Stimulated activated CD8-positive, alpha-beta memory T cell treated with anti-CD3 and anti-CD28 coated beads, Interleukin-12 subunit alpha, Interleukin-12 subunit beta, amount 100 ng/mL, for 24 hours (primary cell): Measurements from ENCODE around the gene DSCAML1.

Experiments
- DNase-seq: peaks from one replicate; pipeline ENCODE4 v3.0.0-alpha.2; 2020; ENCODE audit errors: extremely low read depth

The DSCAML1 gene

GRCh38 chr11:117830674-117831351 lies 33.8 kb upstream of the DSCAML1 start:
- no peak for DNase-seq

- DNase-seq, result no peak
These were observed 33.1 kb upstream of the DSCAML1 start for GRCh38 chr11:117830072-117830471.

GRCh38 chr11:117829369-117829725 lies 32.3 kb upstream of the DSCAML1 start:
- no peak for DNase-seq

GRCh38 chr11:117828611-117829368 lies 31.8 kb upstream of the DSCAML1 start:
- DNase-seq, result peak; percentile 70

GRCh38 chr11:117827521-117828511 lies 30.8 kb upstream of the DSCAML1 start:
- DNase-seq, result no peak

- DNase-seq, result no peak
These were observed 29.8 kb upstream of the DSCAML1 start for GRCh38 chr11:117826832-117827231.

GRCh38 chr11:117826190-117826570 lies 29.2 kb upstream of the DSCAML1 start:
- DNase-seq, result no peak

GRCh38 chr11:117825538-117826189 lies 28.6 kb upstream of the DSCAML1 start:
- no peak for DNase-seq

- no peak for DNase-seq
These were observed 27.8 kb upstream of the DSCAML1 start, which contains the start of gene FXYD2 for GRCh38 chr11:117824571-117825537. TSS of gene FXYD2 (minus strand) at chr11:117824744. CDS start at chr11:117824678, 66 bp downstream.

GRCh38 chr11:117823946-117824420 lies 27.0 kb upstream of the DSCAML1 start:
- DNase-seq, result no peak

GRCh38 chr11:117823294-117823945 lies 26.4 kb upstream of the DSCAML1 start:
- DNase-seq, result no peak

- no peak for DNase-seq
These were observed 25.3 kb upstream of the DSCAML1 start for GRCh38 chr11:117822074-117823033.

- DNase-seq, result no peak
These were observed 24.4 kb upstream of the DSCAML1 start for GRCh38 chr11:117821431-117821830.

- no peak for DNase-seq
These were observed 23.5 kb upstream of the DSCAML1 start for GRCh38 chr11:117820516-117820915.

- DNase-seq, result no peak
These were observed 23.1 kb upstream of the DSCAML1 start for GRCh38 chr11:117820071-117820470.

- no peak for DNase-seq
These were observed 22.4 kb upstream of the DSCAML1 start for GRCh38 chr11:117819096-117820040.
